Measurements from ENCODE around the gene EBF3.

Gene EBF3

GRCh38 chr10:129885526-129885925 lies 78.5 kb downstream of the EBF3 start:
- TF ChIP-seq REST (IDR thresholded peaks at IDR 0.05; ENCODE audit: low read depth) = no peak
- no peak for TF ChIP-seq RAD21 (IDR thresholded peaks at IDR 0.05; ENCODE audit: low read depth)
- no peak for TF ChIP-seq EGR1 (IDR thresholded peaks at IDR 0.05)
- TF ChIP-seq ZBTB7A (IDR thresholded peaks at IDR 0.05; ENCODE audit: low read depth) = no peak
- no peak for TF ChIP-seq TCF12 (IDR thresholded peaks at IDR 0.05; ENCODE audit: low read depth)
- TF ChIP-seq NFIC (IDR thresholded peaks at IDR 0.05) = no peak
- TF ChIP-seq EP300 (IDR thresholded peaks at IDR 0.05; ENCODE audit: borderline replicate concordance) = no peak
- no peak for TF ChIP-seq USF1 (IDR thresholded peaks at IDR 0.05)
- TF ChIP-seq FOXM1 (IDR thresholded peaks at IDR 0.05; ENCODE audit: borderline replicate concordance, low read depth) = no peak
- no peak for TF ChIP-seq TEAD4 (IDR thresholded peaks at IDR 0.05)
- no peak for TF ChIP-seq YY1 (IDR thresholded peaks at IDR 0.05; ENCODE audit: low read depth)
- TF ChIP-seq, protein P1, sequence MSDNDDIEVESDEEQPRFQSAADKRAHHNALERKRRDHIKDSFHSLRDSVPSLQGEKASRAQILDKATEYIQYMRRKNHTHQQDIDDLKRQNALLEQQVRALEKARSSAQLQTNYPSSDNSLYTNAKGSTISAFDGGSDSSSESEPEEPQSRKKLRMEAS (IDR thresholded peaks at IDR 0.05) = no peak
- TF ChIP-seq CEBPB (IDR thresholded peaks at IDR 0.05) = no peak
- TF ChIP-seq CREB1 (IDR thresholded peaks at IDR 0.05; ENCODE audit: low read depth) = no peak

- TF ChIP-seq TCF12 (IDR thresholded peaks at IDR 0.05; ENCODE audit: low read depth) = no peak
- TF ChIP-seq CEBPB (IDR thresholded peaks at IDR 0.05) = no peak
- no peak for TF ChIP-seq EGR1 (IDR thresholded peaks at IDR 0.05)
- no peak for TF ChIP-seq RAD21 (IDR thresholded peaks at IDR 0.05; ENCODE audit: low read depth)
- no peak for TF ChIP-seq CREB1 (IDR thresholded peaks at IDR 0.05; ENCODE audit: low read depth)
- TF ChIP-seq TEAD4 (IDR thresholded peaks at IDR 0.05) = no peak
- no peak for TF ChIP-seq NFIC (IDR thresholded peaks at IDR 0.05)
- TF ChIP-seq TAF1 (IDR thresholded peaks at IDR 0.05; ENCODE audit: low read depth) = no peak
- TF ChIP-seq USF1 (IDR thresholded peaks at IDR 0.05) = no peak
- TF ChIP-seq, protein P1 (IDR thresholded peaks at IDR 0.05) = no peak
- TF ChIP-seq YY1 (IDR thresholded peaks at IDR 0.05; ENCODE audit: low read depth) = no peak
- no peak for TF ChIP-seq ZBTB7A (IDR thresholded peaks at IDR 0.05; ENCODE audit: low read depth)
Measured at GRCh38 chr10:129884398-129885078, 79.5 kb downstream of the EBF3 start.

GRCh38 chr10:129883626-129884397 lies 80.3 kb downstream of the EBF3 start:
- TF ChIP-seq CEBPB (IDR thresholded peaks at IDR 0.05) = no peak
- TF ChIP-seq TAF1 (IDR thresholded peaks at IDR 0.05; ENCODE audit: low read depth) = no peak
- TF ChIP-seq CREB1 (IDR thresholded peaks at IDR 0.05; ENCODE audit: low read depth) = no peak
- TF ChIP-seq EGR1 (IDR thresholded peaks at IDR 0.05) = no peak
- no peak for TF ChIP-seq YY1 (IDR thresholded peaks at IDR 0.05; ENCODE audit: low read depth)
- TF ChIP-seq NFIC (IDR thresholded peaks at IDR 0.05) = no peak
- no peak for TF ChIP-seq FOXM1 (IDR thresholded peaks at IDR 0.05; ENCODE audit: borderline replicate concordance, low read depth)
- no peak for TF ChIP-seq RAD21 (IDR thresholded peaks at IDR 0.05; ENCODE audit: low read depth)
- no peak for TF ChIP-seq TCF12 (IDR thresholded peaks at IDR 0.05; ENCODE audit: low read depth)
- no peak for TF ChIP-seq ZBTB7A (IDR thresholded peaks at IDR 0.05; ENCODE audit: low read depth)
- no peak for TF ChIP-seq USF1 (IDR thresholded peaks at IDR 0.05)
- TF ChIP-seq EP300 (IDR thresholded peaks at IDR 0.05; ENCODE audit: borderline replicate concordance) = no peak
- no peak for TF ChIP-seq REST (IDR thresholded peaks at IDR 0.05; ENCODE audit: low read depth)
- no peak for TF ChIP-seq TEAD4 (IDR thresholded peaks at IDR 0.05)
- TF ChIP-seq, protein P1 (IDR thresholded peaks at IDR 0.05) = no peak

GRCh38 chr10:129883029-129883428 lies 81.0 kb downstream of the EBF3 start:
- TF ChIP-seq EGR1 (IDR thresholded peaks at IDR 0.05) (no peak), TEAD4 (IDR thresholded peaks at IDR 0.05) (no peak), YY1 (IDR thresholded peaks at IDR 0.05; ENCODE audit: low read depth) (no peak), ZBTB7A (IDR thresholded peaks at IDR 0.05; ENCODE audit: low read depth) (no peak), REST (IDR thresholded peaks at IDR 0.05; ENCODE audit: low read depth) (no peak), TAF1 (IDR thresholded peaks at IDR 0.05; ENCODE audit: low read depth) (no peak), USF1 (IDR thresholded peaks at IDR 0.05) (no peak), FOXM1 (IDR thresholded peaks at IDR 0.05; ENCODE audit: borderline replicate concordance, low read depth) (no peak), CEBPB (IDR thresholded peaks at IDR 0.05) (no peak), RAD21 (IDR thresholded peaks at IDR 0.05; ENCODE audit: low read depth) (no peak), NFIC (IDR thresholded peaks at IDR 0.05) (no peak), CREB1 (IDR thresholded peaks at IDR 0.05; ENCODE audit: low read depth) (no peak), TCF12 (IDR thresholded peaks at IDR 0.05; ENCODE audit: low read depth) (no peak), EP300 (IDR thresholded peaks at IDR 0.05; ENCODE audit: borderline replicate concordance) (no peak)
- TF ChIP-seq, protein P1 (IDR thresholded peaks at IDR 0.05) = no peak

Measured in Ishikawa (cell line).